Measurements from ENCODE around the gene BACE1.

- TF ChIP-seq, protein P1, sequence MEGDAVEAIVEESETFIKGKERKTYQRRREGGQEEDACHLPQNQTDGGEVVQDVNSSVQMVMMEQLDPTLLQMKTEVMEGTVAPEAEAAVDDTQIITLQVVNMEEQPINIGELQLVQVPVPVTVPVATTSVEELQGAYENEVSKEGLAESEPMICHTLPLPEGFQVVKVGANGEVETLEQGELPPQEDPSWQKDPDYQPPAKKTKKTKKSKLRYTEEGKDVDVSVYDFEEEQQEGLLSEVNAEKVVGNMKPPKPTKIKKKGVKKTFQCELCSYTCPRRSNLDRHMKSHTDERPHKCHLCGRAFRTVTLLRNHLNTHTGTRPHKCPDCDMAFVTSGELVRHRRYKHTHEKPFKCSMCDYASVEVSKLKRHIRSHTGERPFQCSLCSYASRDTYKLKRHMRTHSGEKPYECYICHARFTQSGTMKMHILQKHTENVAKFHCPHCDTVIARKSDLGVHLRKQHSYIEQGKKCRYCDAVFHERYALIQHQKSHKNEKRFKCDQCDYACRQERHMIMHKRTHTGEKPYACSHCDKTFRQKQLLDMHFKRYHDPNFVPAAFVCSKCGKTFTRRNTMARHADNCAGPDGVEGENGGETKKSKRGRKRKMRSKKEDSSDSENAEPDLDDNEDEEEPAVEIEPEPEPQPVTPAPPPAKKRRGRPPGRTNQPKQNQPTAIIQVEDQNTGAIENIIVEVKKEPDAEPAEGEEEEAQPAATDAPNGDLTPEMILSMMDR (conservative IDR thresholded peaks at IDR 0.05 in 1 of 2, IDR thresholded peaks at IDR 0.05 in 1 of 2; ENCODE audit: extremely low read depth in 1 of 2, insufficient read depth in 1 of 2, low read depth in 1 of 2, low read length in 2 of 2): peak; percentile 2 to 33
- no peak for TF ChIP-seq EZH2 (IDR thresholded peaks at IDR 0.05; ENCODE audit: borderline replicate concordance, low read length)
Observed at GRCh38 chr11:117239295-117239694, 76.8 kb downstream of the BACE1 start.
